ENCODE measurements around the gene RAB3D.

DNA sequence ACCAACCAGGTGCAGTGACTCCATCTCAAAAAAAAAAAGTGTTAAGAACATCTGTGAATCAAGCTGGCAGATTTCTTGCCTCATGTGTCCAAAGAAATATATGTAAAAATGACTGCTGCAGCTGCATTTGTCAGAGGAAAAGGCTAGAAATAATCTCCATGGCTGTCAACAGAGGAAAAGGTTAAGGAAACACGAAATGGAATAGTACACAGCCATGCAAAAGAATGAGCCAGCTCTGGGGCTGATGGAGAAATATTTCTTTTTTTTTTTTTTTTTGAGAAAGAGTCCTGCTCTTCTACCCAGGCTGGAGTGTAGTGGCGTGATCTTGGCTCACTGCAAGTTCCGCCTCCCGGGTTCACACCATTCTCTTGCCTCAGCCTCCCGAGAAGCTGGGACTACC, 6.6 kb downstream of the RAB3D start:
- TF ChIP-seq EZH2 (IDR thresholded peaks at IDR 0.05; ENCODE audit: low read length, unreplicated experiment) = no peak
- TF ChIP-seq EZH2phosphoT487 (IDR thresholded peaks at IDR 0.05; ENCODE audit: borderline replicate concordance, low read length) = no peak

All from PC-3 (cell line).